AG09309 (cell line): ENCODE results near the gene ITGB6.

ENCODE experiments used
- DNase-seq: peaks from one replicate; pipeline ENCODE4 v3.0.0-alpha.2; 2010; ENCODE audit warnings: low read depth
- H3K4me3 ChIP-seq: 2 replicates; pipeline ENCODE4 v1.5.1; 2011; ENCODE audit warnings: mild to moderate bottlenecking, low read depth, low read length, moderate library complexity; ENCODE audit not compliant: control insufficient read depth
- TF ChIP-seq, protein P1 (sequence below): IDR thresholded peaks from 2 replicates; pipeline ENCODE4 v1.5.1; 2011; ENCODE audit warnings: mild to moderate bottlenecking, low read depth, low read length, inconsistent platforms; ENCODE audit not compliant: insufficient read depth, control insufficient read depth; ENCODE audit errors: missing control alignments

Gene ITGB6

DNA sequence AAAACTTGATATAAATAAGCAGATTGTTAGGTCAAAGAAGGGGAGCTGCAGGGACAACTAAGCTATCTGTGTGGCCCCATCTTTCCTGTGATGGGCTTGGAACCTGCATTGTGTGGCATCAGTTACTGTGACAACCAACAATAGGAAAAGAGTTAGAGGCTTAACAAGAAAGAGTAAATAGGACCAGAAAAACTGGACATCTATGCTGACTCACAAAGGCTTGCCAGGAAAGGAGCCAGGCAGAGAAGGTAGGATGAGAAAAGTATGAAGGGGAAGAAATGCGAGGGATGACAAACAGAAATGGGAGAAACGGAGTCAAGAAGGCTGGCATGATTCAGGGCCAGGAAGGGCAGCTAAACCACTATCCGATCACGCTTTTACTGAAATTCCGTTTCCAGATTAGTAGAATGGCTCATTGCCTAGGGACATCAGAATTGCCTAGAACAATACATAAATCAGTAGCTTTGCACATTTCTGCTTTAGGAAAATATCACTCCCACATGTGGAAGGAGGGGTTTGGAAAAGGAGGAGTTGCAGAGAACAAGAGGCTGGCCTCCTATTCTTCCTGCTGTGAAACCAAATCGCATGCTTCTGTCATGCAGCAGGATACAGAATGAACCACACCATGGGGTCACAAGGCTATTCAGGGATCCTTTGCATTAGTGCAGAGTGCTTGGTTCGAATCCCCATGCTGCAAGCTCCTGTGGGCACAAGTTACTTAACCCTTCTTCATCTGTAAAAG, 144.9 kb downstream of the ITGB6 start:
- TF ChIP-seq, protein P1, sequence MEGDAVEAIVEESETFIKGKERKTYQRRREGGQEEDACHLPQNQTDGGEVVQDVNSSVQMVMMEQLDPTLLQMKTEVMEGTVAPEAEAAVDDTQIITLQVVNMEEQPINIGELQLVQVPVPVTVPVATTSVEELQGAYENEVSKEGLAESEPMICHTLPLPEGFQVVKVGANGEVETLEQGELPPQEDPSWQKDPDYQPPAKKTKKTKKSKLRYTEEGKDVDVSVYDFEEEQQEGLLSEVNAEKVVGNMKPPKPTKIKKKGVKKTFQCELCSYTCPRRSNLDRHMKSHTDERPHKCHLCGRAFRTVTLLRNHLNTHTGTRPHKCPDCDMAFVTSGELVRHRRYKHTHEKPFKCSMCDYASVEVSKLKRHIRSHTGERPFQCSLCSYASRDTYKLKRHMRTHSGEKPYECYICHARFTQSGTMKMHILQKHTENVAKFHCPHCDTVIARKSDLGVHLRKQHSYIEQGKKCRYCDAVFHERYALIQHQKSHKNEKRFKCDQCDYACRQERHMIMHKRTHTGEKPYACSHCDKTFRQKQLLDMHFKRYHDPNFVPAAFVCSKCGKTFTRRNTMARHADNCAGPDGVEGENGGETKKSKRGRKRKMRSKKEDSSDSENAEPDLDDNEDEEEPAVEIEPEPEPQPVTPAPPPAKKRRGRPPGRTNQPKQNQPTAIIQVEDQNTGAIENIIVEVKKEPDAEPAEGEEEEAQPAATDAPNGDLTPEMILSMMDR = no peak
- no peak overlapping the region for H3K4me3 ChIP-seq
- no peak for DNase-seq

DNA sequence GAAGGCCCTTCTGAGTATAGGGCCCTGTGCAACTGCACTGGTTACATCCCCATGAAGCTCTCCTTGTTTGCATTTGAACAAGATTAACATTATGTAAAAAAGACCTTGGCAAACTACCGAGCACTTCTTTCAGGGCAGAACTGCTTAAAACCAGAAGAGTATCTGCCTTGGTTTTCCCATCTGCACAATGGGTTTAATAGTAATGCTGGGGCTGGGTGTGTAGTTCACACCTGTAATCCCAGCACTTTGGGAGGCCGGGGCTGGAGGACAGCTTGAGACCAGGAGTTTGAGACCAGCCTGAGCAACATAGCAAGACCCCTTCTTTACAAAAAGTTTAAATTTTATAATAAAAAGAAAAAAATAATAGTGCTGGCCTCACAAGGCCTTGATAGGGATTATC, 146.1 kb downstream of the ITGB6 start:
- no peak for DNase-seq
- TF ChIP-seq, protein P1 = no peak
- H3K4me3 ChIP-seq = no peak overlapping the region

DNA sequence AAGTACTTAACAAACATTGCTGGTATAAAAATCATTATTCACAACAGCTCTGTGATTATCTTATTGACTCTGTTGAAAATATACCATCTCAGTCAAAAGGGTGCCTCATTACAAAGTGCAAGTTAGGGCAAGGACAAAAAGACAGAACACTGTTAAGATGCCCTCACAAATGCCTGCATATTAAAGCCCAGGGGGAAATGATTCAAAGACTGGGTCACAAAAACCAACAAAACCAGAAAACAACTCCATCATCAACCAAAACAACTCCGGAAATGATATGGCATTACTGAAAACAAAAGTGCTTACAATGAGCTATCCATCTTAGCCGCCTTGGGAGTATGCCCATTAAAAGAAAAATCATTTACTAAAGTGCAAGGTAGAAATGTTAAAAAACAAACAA, 147.5 kb downstream of the ITGB6 start:
- TF ChIP-seq, protein P1 = no peak
- no peak for DNase-seq
- H3K4me3 ChIP-seq = no peak overlapping the region

DNA sequence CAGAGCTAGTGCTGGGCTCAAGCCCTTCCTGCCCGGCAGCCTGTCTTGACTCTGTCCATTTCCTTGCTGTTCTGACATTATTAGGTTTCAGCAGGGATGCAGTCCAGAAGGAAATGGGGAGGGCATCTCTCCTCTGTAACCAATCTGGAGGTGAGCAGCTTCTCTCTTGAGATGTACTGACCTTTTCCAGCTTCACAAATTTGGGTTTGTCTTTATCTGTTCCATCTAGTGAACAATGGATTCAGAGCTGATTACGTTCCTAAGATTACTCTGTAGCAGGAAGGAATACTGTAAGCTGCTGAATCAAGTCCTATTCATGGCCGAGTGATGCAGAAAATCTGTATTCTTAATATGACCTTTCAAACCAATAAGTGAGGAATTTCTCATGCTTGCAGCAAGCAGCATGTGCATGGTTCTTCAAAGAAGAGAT, 148.7 kb downstream of the ITGB6 start:
- TF ChIP-seq, protein P1 = no peak
- no peak overlapping the region for H3K4me3 ChIP-seq
- no peak for DNase-seq

DNA sequence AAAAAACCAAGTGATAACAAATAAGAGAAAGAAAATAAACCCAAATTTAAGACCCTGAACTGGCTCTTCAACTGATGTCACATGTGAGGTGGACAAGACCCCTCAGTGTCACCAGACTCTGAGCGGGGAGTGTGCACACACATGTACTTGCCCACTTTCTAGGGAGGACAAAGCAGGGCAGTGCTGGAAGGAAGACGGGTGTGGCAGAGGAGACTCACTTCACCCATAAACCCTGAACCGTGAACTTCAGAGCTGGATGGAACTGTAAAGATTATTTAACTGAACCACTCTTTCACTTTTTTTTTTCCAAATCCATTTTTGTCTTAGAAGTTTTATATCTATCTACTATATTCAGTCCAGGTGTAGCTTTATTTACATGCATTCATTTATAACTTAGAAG, 149.9 kb downstream of the ITGB6 start:
- DNase-seq = no peak
- TF ChIP-seq, protein P1 = no peak
- H3K4me3 ChIP-seq = no peak overlapping the region
